Measurements from ENCODE around the gene UBE2QL1.

Gene UBE2QL1

DNA sequence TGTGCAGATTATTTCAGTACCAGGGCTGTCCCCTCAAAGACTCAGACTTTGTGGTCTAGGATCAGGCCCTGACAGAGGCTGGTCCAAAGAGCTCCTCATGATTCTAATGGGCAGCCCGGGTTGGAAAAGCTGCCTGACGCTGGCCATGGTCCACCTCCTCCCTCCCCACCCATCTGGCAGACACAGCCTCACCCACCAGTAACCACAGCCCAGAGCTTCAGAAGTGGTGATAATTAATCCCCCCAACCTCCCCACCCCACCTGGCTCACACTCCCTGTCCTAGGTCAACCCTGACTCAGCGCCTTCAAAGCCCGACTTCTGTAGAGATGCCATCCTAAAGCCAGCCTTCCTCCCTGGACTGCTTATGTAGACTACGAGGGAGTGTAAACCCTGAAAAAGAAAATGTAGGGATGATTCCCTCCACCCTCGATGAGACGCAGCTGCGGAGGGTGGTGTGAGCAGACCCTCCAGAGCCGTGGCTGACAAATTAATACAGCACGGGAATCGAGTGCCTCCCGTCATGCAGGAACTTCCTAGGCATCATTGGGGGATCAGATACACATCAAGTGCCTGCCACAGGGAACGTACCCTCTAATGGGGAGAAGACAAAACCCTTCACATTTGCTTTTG lies 7.0 kb downstream of the UBE2QL1 start:
- DNase-seq, result no peak

DNA sequence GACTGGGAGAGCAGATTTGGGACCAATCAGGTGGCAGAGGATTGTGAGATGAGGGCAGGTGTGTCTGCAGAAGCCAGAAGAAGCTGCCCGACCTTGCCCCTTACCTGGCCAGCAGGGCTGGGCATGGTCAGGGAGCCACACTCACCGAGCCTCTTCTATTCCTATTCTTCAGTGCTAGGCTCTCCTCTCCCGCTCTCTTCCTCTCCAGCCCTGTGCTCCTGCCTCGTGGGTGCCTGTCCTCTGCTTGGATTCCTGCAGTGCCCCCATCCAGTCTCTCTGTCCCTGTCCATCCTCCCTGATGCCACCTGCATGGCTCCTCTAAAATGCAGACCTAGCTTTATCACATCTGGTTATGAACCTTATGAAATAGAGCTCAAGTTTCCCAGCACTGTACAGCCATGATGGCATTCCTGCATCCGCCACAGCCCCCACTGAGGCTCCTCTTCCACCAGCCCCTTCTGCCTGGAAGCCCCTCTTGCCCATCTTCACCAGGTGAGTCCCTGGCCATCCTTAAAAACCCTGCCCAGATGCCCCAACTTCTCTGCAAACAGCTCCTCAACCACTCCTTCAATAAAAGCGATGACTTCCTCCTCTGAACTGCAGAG lies 8.2 kb downstream of the UBE2QL1 start:
- DNase-seq, result no peak

DNA sequence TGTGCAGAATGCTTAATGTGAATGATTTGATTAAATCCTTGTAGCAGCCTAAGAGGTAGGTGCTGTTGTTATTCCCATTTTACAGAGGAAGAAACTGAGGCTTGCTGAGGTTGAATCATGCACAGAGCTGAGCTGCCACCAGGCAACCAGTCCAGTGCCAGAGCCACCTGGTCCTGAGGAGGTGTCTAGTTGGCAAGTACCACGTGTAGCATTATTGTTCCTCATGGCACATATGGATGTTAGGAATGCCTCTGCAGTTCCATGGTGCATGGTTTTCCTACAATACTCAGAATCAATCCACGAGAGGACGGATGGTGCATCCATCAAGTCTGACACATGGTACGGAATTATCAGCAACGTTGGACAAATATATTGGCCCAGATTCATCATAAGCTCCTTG lies 8.9 kb downstream of the UBE2QL1 start:
- DNase-seq, result no peak

DNA sequence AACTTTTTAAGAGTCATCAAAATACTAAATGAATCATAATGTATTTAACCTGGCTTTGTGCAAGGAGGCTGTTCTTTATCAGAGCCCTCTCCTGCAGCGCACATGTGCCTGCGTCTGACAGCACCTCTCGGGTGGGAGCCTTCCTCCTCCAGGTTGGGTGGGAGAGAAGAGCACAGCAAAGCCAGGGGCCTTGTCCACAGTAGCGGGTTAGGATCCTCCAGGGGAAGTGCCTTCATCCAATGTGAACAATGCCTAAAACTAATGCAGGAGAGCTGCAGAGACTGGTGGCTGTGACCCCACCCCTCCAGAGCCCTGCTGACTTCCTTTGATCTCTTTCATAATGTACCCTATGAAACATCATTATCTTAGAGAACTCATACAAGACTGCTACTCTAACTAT lies 10.2 kb downstream of the UBE2QL1 start:
- DNase-seq, result no peak

DNA sequence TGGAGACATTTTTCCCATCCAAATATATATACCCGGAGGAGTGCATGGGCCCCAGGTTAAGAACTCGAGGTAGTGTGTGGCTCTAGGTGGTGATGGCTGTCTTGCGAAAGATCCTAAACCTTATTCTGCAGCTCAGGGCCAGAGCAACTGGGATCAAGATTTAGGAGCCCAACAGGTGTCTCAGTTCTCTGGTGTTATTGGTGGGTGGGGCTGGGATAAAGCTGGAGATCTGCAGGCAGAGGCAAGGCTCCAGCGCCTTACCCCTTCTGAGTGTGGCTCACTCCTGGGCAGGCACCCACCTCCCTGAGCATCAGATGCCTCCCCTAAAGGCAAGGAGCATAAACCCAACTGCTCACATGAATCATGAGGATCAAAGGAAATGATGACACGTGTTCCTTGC lies 11.2 kb downstream of the UBE2QL1 start:
- no peak for DNase-seq

DNA sequence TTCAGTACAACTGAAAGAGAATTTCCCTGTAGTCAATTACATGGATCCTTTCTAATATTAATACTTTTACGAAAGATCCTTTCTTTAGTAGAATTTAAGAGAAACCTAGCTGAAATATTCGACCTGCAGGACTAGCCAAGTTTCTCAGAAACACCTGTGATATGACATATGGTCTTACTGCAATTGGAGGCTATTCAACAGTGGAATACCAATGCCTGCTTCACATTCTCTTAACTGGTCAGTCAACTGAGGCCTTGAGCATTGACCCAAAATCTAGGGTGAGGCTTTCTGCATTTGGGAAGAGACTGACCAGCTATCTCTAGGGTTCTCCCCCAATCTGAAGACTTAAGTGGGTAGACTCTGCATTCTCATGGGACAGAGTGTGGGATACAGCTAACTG lies 12.3 kb downstream of the UBE2QL1 start:
- no peak for DNase-seq

DNA sequence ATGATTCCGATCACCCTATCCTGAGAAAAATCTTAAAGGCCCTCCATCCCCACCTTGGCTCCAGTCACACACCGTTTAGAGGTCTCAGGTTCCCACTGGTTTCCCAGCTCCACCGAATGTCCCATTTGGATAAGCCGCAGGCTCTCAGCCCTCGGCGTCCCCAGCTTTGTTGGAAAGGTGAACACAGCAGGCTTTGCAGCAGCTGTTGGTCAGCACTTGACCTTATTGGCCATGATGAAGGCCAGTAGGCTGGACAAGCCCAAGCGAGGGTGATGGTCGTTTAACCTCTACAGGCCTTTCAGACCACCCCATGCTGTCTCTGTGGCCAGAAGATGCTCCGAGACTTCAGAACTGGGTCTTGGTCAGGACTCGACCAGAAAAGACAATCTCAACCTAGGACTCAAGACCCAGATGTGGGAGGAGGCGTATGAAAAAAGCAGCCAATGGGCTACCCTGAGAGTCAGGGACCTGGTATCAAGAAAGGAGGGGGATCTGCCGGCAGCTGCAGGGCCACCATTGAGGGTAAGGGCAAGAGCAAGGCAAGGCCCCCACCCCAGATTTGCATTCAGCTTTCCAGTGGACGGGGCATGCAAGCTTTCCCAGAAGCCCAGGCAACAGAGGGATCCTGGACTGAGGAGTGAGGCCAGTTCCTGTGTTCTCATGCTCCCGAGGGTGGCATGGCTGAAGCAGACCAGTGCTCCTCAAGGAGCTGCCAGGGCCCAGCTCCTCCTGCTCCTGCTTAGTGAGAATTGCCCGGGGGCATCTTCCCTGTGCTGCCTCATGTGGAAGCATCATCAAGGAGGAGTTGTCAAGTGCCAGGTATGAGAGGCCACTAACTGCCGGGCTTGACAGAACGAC lies 13.4 kb downstream of the UBE2QL1 start:
- no peak for DNase-seq

DNA sequence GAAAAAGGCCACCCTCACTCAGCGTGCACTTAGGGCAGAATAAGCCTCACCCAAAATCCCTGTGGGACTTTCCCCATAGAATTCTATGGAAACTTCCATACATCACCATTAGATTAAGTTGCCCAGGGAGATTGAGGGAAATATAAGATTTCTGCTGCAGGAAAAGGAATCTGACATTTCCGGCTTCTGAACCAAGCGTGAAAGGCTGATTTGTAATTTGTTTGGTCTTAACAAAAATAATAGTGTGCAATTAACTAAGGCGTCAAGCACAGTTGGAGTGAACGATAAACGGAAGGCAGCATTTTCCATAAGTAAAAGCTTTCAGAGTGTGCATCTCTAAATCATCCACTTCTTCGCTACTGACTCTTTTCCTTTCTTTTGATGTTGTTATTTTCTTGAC lies 14.0 kb downstream of the UBE2QL1 start:
- no peak for DNase-seq

DNA sequence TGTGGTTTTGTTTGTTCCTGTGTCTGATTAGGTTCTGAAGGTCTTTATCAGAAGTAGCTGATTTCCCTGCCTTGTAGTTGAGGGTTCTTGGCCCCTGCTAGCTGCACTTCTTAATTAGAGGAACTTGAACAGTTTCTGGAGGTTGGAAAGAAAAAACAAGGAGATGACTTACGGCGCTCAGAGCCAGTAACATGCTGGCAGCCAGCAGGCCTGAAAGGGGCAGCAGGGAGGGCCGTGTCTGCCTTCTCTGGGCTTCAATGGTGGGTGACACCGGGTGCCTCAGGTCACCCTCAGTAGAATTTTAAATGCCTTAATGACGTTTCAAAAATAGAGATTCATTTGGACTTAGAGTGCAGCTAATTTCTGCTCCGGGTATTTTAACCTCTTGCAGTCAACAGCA lies 15.8 kb downstream of the UBE2QL1 start:
- no peak for DNase-seq

DNA sequence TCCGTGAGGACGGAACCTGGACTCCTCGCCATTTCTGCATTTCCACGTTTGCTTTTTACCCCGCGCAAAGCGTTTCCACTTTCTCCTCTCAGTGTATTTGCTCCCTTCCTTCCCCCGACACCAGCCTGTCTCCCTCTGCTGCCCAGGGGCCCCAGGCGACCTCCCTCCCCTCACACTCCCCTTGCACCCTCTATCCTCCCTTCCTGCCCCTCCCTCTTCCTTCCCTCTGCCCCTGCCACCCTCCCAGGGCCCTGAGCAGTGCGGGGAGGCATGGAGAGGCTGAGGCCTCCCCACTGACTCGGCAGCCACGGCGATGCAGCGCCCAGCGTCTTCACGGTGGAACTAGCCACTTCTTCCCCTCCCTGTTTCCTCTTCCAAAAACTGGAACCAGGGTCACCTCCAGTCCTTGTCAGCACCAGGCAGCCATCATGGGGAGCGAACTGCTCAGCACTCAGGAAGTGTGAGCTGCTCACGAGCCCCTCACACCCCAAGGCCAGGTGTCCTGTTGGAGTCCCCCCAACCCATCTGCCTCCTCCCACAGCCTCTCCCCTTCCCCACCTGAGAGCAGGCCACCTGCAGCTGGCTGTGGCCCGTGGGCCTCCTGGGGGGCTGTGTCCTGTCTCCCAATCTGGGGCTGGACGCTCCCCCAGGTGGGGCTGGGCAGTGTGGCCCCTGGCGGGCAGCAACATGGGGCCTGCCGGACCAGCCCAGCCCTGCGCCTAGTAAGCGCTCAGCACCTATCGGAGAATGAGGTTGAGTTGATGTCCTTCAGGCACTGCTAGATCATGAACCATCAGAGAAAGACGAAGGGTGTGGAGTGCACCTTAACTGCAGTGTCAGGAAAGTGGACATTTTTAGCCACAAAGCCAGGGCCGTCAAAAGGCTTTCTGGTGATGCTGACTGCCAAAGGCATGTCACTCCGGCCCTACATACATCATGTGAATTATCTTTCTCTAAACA lies 17.5 kb downstream of the UBE2QL1 start:
- no peak for DNase-seq

DNA sequence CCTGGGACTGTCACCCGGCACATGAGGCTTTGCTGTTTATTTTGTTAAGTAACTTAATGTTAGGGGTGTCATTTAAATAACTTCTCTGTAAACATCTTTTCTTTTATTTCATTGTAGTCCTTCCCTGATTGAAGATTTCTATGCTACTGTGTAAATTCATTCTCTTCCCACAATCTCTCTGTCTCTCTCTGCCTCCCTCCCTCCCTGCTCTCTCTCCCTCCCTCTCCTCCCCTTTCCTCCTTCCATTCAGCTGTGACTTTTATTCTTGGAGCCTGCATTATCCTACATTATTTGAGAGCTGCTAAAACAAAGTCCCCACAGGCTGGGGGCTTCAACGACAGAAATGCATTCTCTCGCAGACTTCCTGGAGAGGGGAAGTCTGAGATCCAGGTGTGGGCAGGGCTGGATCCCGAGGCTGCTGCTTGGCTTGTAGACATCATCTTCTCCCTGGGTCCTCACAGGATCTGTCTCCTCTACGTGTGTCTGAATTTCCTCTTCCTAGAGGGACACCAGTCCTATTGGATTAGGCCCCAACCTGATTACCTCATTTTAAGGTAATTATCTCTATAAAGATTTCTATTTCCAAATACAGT lies 18.4 kb downstream of the UBE2QL1 start:
- no peak for DNase-seq

DNA sequence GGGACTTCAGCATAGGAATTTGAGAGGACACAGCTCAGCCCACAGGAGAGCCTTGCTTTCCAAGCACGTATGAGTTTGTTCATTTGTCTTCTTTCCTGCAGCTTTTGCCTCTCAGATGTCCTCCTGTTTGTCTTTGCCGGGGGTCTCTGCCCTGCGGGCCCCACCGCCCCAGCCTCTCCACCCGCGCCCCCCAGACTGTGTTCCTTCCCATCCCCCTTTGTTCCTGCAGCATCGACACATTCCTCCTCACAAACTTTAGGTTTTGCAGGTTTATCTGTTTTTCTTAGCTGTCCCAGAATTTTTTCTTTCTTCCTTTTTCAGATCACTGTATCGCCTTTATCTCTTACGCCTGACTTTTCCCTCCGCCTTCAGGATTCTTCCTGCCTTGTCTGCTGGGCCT lies 18.9 kb downstream of the UBE2QL1 start:
- no peak for DNase-seq

DNA sequence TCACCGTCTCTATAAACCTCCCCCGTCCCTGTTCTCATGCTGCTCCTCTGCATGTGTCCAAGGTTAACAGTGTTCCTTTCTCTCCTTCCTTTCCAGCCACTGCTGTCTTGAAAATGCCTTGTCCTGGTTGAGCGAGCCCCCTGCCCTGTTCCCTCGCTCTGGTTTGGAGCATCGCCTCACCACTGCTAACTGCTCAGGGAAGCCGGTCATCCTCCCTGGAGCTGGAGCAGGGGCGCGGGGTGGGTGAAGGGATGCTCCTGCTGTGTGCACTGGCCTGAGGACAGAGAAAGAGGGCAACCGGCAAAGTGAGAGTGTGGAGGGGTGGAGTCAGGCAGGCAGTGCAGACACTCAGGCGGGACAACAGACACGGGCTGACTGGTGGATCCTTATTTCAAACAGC lies 19.4 kb downstream of the UBE2QL1 start:
- no peak for DNase-seq

DNA sequence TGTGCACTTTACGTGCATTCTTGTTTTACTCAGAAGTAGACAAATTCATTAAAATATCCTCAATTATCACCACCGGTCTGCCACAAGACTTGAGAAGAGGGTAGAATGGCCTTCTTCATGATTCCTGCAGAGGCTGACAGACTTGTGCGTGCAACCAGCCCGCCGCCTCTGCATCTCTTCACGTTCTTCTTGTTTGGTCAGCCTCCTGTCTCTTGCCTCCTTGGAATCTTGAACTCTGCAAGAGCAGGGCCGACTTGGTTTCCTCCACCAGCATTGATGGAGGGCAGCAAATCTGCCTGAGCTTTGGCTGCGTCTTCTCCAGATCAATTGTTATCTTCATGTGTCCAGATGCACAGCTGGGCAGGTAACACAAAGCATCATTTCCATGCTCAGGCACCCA lies 20.2 kb downstream of the UBE2QL1 start:
- no peak for DNase-seq

DNA sequence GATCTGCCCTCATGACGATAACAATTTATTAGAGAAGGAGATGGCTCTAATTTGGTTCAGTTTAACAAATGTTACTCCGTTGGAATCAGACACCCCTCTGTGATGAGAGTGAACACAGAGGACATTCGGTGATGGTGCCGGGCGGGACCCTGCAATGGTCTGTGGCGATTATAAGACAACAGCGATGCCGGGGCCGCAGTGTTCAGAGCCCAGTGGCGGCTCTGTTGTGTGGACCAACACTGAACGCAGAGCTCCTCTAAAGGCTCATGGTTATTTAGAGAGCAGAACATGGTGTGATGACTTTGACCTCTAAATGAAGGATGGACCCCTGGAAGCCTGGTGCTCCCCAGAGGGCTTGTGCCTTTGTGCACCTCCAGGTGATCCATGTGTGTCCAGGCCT lies 21.2 kb downstream of the UBE2QL1 start:
- DNase-seq, result no peak

DNA sequence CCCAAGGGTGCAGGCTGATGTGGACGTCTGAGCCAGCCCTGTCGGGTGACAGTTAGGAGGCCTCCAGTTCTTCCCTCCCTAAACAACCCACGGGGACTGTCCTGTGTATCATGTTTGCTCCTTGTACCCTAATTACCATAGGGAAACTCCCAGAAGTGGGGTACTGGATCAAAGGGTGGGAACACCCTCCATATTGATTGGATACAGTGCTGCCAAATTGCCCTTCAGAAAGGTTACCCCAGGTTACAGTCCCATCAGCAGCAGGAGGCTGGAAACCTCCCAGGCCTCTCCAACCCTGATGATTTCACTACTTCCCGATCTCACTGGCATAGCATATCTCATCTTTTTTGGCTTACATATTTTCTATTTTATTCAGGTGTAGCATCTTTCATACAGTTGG lies 22.0 kb downstream of the UBE2QL1 start:
- DNase-seq, result no peak

DNA sequence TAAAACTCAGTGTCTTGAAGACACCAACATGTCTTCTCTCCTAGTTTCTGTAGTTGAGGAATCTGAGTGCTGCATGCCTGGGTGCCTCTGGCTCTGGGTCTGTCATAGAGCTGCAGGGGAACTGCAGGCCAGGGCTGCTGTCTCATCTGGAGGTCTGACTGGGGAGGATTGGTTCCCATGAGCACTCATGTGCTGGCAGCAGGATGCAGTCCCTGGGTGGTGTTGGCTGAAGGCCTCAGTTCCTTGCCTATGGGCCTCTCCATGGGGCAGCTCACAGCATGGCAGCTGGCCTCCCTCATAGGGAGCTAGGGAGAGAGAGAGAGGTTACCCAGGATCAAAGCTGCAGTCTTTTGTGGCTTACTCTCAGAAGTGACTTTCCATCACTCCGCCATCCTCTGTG lies 22.6 kb downstream of the UBE2QL1 start:
- no peak for DNase-seq

DNA sequence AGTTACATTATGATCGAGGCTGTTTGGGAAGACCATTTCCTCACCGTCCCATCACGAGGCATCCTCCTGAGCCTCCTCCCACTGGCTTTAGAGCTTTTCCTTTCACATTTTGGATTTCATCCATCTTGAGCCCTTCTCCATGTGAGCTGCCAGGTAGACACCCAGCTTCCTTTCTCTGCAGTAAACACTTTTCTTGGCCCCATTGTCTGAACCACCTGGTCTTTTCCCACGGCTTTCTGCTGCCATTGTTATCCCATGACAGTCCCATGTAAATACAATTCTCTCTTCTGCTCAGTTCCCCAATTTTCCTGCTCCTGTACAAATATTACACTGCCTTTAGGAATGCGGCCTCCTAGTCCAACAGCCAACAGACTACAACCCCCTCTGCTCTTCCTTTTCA lies 24.1 kb downstream of the UBE2QL1 start:
- no peak for DNase-seq

DNA sequence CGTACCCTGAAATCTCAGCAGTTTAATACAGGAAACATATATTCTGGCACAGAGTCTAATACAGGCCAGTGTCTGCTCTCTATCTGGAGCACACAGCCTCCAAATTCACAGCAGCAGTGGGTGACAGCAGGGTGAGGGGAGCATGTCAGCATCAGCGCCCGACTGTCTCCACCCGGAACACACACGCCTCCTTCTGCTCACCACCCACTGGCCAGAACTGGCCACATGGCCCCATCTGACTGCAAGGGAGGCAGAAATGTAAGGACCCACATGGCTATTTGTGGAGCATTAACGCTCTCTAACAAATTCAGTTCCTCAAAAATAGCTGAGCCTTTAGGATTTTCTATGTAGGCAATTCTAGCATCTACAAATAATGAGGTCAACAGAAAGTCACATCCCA lies 24.6 kb downstream of the UBE2QL1 start:
- DNase-seq, result no peak

DNA sequence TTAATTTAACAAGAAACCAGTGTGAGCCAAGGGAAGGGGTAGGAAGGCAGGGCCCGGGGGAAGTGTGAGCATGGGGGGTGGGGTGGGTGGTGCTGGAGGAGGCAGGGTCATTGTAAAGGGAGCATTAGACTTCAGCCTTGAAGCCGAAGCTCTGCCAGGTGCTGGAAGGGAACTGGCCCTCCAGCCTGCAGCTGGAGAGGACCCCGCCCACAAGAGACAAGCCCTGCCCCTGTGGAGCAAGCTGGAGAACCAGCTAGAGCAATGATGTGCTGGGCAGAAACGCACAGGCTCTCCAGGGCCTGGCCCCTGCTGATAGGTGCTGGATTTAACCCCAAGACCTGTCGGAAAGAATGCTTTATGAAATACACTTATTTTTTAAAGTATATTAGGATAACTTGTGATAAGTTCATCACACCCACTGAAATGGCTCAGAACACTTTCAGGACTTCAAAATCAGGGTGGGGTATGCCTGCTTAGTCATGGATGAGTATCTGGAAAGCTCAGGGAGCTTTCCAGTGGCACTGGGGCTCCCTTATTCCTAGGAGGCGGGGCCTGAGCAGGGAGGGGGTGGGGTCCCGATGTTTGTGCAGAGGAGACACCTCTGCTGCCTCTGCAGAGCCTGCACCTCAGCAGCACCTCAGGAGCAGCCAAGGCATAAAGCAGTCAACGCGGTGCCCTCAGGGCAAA lies 27.1 kb downstream of the UBE2QL1 start:
- no peak for DNase-seq

DNA sequence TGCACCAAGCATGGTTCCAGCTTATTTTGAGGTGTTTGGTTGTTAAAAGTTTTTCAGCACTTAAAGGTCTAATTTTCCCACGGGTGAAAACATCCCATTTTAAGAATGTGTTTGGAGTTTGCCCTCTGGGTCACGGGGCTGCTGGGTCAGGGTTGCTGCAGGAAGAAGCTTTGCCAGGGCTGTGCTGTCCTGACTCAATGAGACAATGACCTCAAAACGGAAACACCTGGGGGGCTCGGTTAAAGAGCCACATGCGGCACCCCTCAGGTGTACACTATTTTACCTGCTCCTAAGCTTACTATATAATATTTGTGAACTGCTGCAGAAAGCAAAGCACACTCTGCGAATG lies 27.6 kb downstream of the UBE2QL1 start:
- DNase-seq, result no peak

DNA sequence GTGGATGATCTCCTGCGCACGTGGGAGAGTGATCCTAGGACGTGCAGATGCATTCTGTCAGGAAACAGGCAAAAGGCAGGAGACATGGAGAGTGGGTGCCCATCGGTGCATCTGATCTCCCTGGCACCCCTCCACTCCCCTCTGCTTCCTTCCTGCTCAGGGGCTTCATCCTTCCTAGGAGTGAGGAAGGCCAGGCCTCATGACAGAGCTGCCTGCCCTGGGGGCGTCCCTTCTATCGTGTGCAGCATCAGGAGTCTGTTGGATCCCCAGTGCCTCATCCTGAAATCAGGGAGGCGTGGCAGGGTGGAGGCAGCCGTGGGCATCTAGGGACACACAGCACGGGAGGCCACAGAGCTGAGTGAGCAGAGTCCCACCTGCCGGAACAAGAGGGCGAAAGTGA lies 30.1 kb downstream of the UBE2QL1 start:
- no peak for DNase-seq

Data from stimulated activated CD8-positive, alpha-beta memory T cell treated with anti-CD3 and anti-CD28 coated beads, Interleukin-4, amount 100 ng/mL, for 48 hours (primary cell).